PC-9 (cell line): Measurements from ENCODE around the gene UNC5CL. TPM values are rescaled to one million over a fixed set of nuclear protein-coding genes. Genes with fewer than 3 reads are reported as not detected.

Experiments
- BruUV-seq: library from RNA; stranded (reverse); fragments of 400-500 nt; replicated peaks from 2 replicates; lab custom pipeline; 2021; lab: Mats Ljungman, UMichigan
- CTCF ChIA-PET: fragments of 300-600 bp; sonication (Branson Sonifier 250); formaldehyde crosslinking; loops from one replicate; lab custom pipeline; 2022; ENCODE audit warnings: antibody characterized with exemption; lab: Charles Lee
- POLR2A ChIA-PET: fragments of 300-600 bp; sonication (Branson Sonifier 250); formaldehyde crosslinking; loops from one replicate; lab custom pipeline; 2022; ENCODE audit warnings: antibody characterized with exemption; ENCODE audit not compliant: unreplicated experiment; lab: Charles Lee
- DNase-seq, 2 experiments: peaks; one replicate each; pipeline versions ENCODE4 v3.0.0 to v3.0.0-alpha.2; 2015 to 2022; ENCODE audit warnings: mixed read lengths in 1 of 2
- H2AFZ ChIP-seq: fragments of 200-600 bp; sonication (generic); 2 replicates; pipeline ENCODE4 v1.8.1; 2017; ENCODE audit warnings: antibody characterized with exemption
- H3F3A ChIP-seq: fragments of 200-600 bp; sonication (generic); 2 replicates; pipeline ENCODE4 v1.8.1; 2017; ENCODE audit warnings: antibody characterized with exemption, mild to moderate bottlenecking, low read depth; ENCODE audit not compliant: insufficient read depth
- H3K27ac ChIP-seq: fragments of 200-600 bp; sonication (generic); 2 replicates; pipeline ENCODE4 v1.6.1; 2016; ENCODE audit warnings: mixed run types
- H3K27me3 ChIP-seq: fragments of 200-600 bp; sonication (generic); 2 replicates; pipeline ENCODE4 v1.6.1; 2016; ENCODE audit warnings: low read depth, mixed run types; ENCODE audit not compliant: insufficient read depth
- H3K36me3 ChIP-seq: fragments of 200-600 bp; sonication (generic); 2 replicates; pipeline ENCODE4 v1.6.1; 2016; ENCODE audit warnings: low read depth, mixed run types
- H3K4me1 ChIP-seq: fragments of 200-600 bp; sonication (generic); replicated peaks from 2 replicates; pipeline ENCODE4 v1.6.1; 2016; ENCODE audit warnings: mixed run types; ENCODE audit not compliant: insufficient read depth
- H3K4me2 ChIP-seq: fragments of 200-600 bp; sonication (generic); 2 replicates; pipeline ENCODE4 v1.6.1; 2017; ENCODE audit warnings: mixed run types
- H3K4me3 ChIP-seq: fragments of 200-600 bp; sonication (generic); 2 replicates; pipeline ENCODE4 v1.6.1; 2016; ENCODE audit warnings: mixed run types
- H3K79me2 ChIP-seq: fragments of 200-600 bp; sonication (generic); 2 replicates; pipeline ENCODE4 v1.6.1; 2017; ENCODE audit warnings: low read depth, mixed run types
- H3K9me2 ChIP-seq: fragments of 200-600 bp; sonication (generic); 2 replicates; pipeline ENCODE4 v1.8.1; 2017; ENCODE audit warnings: mild to moderate bottlenecking; ENCODE audit not compliant: insufficient read depth
- H3K9me3 ChIP-seq: fragments of 200-600 bp; sonication (generic); 2 replicates; pipeline ENCODE4 v1.8.1; 2016; ENCODE audit warnings: low read depth; ENCODE audit not compliant: insufficient read depth
- H4K20me1 ChIP-seq: fragments of 200-600 bp; sonication (generic); 2 replicates; pipeline ENCODE4 v1.8.1; 2017; ENCODE audit not compliant: insufficient read depth
- EZH2 ChIP-seq: fragments of 200-600 bp; sonication (generic); IDR thresholded peaks from 2 replicates; pipeline ENCODE4 v1.8.0; 2017; ENCODE audit warnings: antibody characterized with exemption, low read depth
- intact Hi-C: fragments of 100-400 bp; cut with micrococcal nuclease; formaldehyde crosslinking; loops from one replicate; pipeline ENCODE4 v1.10.0; 2022; ENCODE audit not compliant: unreplicated experiment
- total RNA-seq: library from RNA; stranded (reverse); gene quantifications from 2 replicates; pipeline ENCODE4 v1.2.3, GENCODE V29; 2021
- TF ChIP-seq, protein P1 (sequence below): fragments of 200-600 bp; sonication (generic); conservative IDR thresholded peaks from 2 replicates; pipeline ENCODE4 v1.6.1; 2017; ENCODE audit warnings: mixed run types, antibody characterized with exemption, mild to moderate bottlenecking, moderate library complexity

Gene UNC5CL
- total RNA-seq, 1 experiment from 2014 or later = 1.7 TPM

DNA sequence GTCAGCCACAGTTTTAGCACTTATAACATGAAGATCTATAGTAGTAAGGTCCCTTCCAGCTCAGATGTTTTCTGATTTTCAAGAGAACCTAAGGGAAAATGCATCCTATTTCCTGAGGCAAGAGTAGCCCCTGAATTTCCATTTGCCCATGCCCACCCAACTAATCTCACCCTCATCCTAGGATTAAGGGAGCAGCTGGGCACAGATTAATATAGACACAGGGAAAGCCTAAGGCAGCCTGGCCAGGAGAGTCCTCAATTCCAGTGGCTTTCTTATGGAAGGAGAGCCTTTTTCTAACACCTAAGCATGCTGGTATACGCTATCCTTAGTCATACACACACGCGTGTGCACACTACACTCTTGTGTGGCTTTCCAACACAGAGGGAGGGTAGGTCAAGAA lies 15.5 kb upstream of the UNC5CL start:
- H3K9me2 ChIP-seq = no peaks in the 10 kb centered on the region
- H4K20me1 ChIP-seq = no peaks in the 10 kb centered on the region
- H3F3A ChIP-seq = no peaks in the 10 kb centered on the region
- no peaks in the 10 kb centered on the region for H3K27me3 ChIP-seq
- ChIA-PET POLR2A (interaction anchor here (0.5 kb wide), 1 partner anchor 116 kb away, joined by 3 read pairs; no protein-coding TSS in a partner anchor), CTCF (no interaction called here)
- BruUV-seq = no TSS peak
- no peak overlapping the region for H3K4me2 ChIP-seq
- H3K79me2 ChIP-seq = no peaks in the 10 kb centered on the region
- no peak overlapping the region for H2AFZ ChIP-seq
- no peak overlapping the region for H3K27ac ChIP-seq
- no peak for DNase-seq
- TF ChIP-seq EZH2 = no peak
- TF ChIP-seq, protein P1, sequence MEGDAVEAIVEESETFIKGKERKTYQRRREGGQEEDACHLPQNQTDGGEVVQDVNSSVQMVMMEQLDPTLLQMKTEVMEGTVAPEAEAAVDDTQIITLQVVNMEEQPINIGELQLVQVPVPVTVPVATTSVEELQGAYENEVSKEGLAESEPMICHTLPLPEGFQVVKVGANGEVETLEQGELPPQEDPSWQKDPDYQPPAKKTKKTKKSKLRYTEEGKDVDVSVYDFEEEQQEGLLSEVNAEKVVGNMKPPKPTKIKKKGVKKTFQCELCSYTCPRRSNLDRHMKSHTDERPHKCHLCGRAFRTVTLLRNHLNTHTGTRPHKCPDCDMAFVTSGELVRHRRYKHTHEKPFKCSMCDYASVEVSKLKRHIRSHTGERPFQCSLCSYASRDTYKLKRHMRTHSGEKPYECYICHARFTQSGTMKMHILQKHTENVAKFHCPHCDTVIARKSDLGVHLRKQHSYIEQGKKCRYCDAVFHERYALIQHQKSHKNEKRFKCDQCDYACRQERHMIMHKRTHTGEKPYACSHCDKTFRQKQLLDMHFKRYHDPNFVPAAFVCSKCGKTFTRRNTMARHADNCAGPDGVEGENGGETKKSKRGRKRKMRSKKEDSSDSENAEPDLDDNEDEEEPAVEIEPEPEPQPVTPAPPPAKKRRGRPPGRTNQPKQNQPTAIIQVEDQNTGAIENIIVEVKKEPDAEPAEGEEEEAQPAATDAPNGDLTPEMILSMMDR = no peak
- H3K9me3 ChIP-seq = no peaks in the 10 kb centered on the region
- no peaks in the 10 kb centered on the region for H3K36me3 ChIP-seq
- intact Hi-C loops = no loop called here
- H3K4me1 ChIP-seq = no peaks in the 10 kb centered on the region
- H3K4me3 ChIP-seq = no peak overlapping the region

DNA sequence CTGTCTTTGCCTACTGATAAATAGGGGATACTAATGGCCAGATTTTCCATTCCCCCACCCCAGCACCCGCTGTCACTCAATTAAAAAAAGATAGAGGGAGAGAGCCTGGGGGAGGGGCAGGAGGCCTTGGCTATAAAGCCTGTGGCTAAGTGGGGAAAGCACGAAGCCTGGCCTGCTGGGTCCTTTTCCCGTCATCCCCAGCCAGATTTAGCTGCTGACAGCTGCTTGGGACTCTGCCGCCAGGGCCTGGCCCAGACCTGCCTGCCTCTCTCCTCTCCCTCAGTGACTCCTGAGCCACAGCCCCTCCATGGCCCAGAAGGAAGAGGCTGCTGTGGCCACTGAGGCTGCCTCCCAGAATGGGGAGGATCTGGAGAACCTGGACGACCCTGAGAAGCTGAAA lies 14.0 kb upstream of the UNC5CL start, which contains the start of gene APOBEC2:
Gene APOBEC2, plus strand, starts transcription at position 162 of the 400 bp plus-strand sequence. Its CDS starts 146 bp downstream, at position 308.
- CTCF ChIA-PET = no interaction called here
- Histone ChIP-seq H3K9me3 (no peaks in the 10 kb centered on the region), H3K36me3 (no peaks in the 10 kb centered on the region), H3K27me3 (no peaks in the 10 kb centered on the region), H3K4me3 (no peak within 1 kb of the TSS), H4K20me1 (no peaks in the 10 kb centered on the region), H2AFZ (no peak within 1 kb of the TSS), H3K4me2 (no peak within 1 kb of the TSS), H3K27ac (no peak within 1 kb of the TSS), H3K9me2 (no peaks in the 10 kb centered on the region), H3K79me2 (no peaks in the 10 kb centered on the region), H3K4me1 (no peaks in the 10 kb centered on the region), H3F3A (no peaks in the 10 kb centered on the region)
- no peak for TF ChIP-seq EZH2
- TF ChIP-seq, protein P1 = no peak
- BruUV-seq = no TSS peak
- intact Hi-C loops = no loop called here
- POLR2A ChIA-PET = no interaction called here
- DNase-seq = no peak

DNA sequence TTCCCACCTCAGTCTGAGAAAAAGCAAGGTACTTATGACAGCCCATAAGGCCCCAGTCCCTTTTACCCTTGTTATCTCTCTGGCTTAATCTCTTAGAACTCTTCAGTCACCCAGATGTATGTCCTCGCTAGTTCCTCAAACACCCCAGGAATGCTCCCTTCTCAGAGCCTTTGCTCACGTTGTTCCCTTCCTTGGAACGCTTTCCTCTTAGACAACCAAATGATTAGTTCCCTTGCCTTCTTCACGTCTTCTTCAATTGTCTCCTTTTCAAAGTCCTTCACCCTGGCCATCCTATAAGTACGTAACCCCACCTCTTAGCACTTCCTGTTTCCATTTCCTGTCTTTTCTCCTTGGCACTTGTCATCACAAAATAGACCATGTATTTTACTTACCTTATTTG lies 12.9 kb upstream of the UNC5CL start:
- ChIA-PET CTCF (no interaction called here), POLR2A (no interaction called here)
- H3K4me1 ChIP-seq = no peaks in the 10 kb centered on the region
- no peaks in the 10 kb centered on the region for H3K36me3 ChIP-seq
- H3K79me2 ChIP-seq = no peaks in the 10 kb centered on the region
- no TSS peak for BruUV-seq
- H3K4me2 ChIP-seq = no peak overlapping the region
- no peak for DNase-seq
- no peaks in the 10 kb centered on the region for H3K27me3 ChIP-seq
- TF ChIP-seq EZH2 = no peak
- TF ChIP-seq, protein P1 = no peak
- no peaks in the 10 kb centered on the region for H3K9me2 ChIP-seq
- H3K27ac ChIP-seq = no peak overlapping the region
- no peak overlapping the region for H3K4me3 ChIP-seq
- intact Hi-C loops = no loop called here
- H3K9me3 ChIP-seq = no peaks in the 10 kb centered on the region
- H2AFZ ChIP-seq = no peak overlapping the region
- H3F3A ChIP-seq = no peaks in the 10 kb centered on the region
- no peaks in the 10 kb centered on the region for H4K20me1 ChIP-seq
